GM20431 (cell line): ENCODE results near the gene VCL.

Source experiments
- in situ Hi-C: fragments of 300-500 bp; cut with MseI, MboI; formaldehyde crosslinking; loops from one replicate; pipeline ENCODE4 v1.15.0; 2020; ENCODE audit warnings: low sequenced_read_pairs; ENCODE audit not compliant: unreplicated experiment

The VCL gene

DNA sequence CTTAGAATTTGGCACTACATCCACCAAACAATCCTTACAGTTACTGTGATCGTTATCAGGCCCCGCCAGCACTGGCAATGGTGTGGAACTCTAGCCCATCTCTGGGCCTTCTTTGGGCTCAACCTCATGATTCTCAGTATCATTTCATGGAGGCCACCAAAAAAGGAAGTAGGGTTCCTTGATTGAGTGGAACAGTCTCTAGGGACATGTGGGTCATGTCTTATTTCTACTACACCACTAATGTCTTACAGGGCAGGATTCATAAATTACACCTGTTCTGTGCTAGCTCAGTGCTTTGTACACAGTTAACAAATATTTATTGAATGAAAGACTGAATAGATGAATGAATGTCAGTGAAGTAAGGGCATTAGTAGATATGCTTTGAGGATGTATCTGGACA lies 98.9 kb downstream of the VCL start:
- in situ Hi-C loops = no loop called here

DNA sequence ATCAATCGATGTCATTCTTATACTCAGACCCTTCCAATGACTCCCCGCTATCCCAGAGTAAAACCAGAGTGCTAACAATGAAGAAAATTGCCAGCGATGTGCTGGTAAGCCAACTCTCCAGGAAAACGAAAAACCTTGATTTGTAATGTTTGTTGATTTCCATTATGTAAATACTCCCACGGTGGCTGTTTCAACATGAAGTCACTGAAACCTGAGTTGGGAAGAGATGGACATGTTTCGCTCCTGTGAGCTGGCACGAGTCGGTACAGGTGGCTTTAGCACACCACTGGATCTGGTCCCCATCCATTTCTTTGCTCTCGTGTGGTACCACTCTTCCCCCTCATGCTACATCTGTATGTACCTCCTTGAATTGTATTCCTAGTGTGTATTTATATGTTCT lies 99.9 kb downstream of the VCL start:
- in situ Hi-C loops = no loop called here

DNA sequence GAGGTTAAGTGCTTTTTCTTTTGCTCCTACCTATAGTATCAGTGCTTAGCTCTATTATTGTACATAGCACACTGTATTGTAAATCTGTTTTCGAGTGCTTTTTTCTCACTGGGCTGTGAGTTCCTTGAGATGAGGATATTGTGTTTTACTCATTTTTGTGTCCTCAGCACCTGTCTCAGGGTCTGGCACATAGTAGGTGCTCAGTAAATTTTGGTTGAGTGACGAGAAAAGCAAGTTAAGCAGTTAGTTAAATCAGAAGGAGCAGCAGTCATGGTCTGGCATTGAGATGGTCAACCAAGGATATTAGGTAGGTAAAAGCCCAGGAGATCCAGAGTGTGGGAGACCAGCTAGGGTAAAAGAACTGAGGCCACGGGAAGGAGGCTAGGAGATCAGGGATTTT lies 101.5 kb downstream of the VCL start:
- in situ Hi-C loops = no loop called here

DNA sequence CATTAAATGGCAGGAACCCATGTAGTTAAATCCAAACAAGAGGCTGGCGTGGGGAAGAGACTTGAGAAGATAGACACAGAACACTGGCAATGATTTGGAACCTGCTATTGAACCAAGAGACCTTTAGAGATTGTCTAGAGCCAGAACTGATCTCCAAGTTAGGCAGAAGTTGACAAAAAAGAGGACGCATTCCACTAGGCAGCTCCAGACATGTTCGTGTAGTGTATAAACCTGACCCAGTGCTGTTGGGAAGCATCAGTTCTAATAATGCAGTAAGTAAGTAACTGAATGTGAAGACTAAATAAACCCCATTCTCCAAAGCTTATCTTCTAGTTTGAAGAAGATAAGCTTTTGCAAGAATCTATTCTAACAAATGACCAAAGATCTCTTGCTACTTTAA lies 101.9 kb downstream of the VCL start:
- in situ Hi-C loops = no loop called here

DNA sequence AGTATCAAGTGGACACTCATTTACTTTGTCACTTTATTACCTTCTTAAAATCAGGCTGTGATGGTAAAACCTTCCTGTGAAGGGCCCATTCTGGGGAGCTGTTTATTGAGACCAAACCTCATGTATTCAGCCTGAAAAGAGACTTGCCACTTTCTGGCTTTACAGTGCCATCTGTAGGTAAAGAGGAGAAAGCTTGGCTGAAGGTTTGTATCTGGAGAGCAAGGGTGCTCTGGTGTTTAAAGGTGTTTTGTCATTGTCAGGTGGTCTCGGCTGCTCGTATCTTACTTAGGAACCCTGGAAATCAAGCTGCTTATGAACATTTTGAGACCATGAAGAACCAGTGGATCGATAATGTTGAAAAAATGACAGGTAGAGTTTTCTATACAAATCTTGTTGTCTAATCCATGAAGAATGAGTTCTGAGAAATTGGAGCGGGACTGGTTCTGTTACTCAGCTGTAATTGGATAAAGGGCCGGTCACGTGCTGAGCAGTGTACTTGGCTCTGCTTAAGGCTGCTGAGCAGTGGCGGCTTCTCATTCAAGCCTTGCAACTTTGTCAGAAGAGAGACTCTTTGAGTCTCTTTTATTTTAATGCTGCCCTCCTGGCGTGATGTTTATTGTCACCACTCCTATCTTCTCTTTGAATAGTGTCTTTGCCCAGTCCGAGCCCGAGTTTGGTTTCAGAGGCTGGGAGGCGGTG lies 105.8 kb downstream of the VCL start:
- in situ Hi-C loops = no loop called here

DNA sequence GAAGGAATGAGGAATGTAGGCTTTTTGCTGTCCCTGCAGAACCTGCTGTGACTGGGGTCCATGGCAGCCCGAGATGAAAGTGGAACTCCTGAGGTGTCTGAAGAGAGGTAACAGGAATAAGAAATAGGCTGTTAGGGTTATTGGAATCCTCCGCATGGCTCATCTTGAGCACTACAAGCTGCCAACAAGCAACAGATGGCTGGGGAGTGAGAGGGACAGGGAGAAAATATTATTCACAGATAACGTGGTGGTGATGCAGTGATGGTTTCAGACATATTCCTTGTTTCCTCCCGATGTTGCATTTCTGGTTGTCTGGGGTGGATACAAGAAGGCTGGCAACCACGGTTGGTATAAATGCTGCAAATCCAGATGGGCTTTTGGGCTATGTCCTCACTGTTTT lies 106.6 kb downstream of the VCL start:
- in situ Hi-C loops = no loop called here

DNA sequence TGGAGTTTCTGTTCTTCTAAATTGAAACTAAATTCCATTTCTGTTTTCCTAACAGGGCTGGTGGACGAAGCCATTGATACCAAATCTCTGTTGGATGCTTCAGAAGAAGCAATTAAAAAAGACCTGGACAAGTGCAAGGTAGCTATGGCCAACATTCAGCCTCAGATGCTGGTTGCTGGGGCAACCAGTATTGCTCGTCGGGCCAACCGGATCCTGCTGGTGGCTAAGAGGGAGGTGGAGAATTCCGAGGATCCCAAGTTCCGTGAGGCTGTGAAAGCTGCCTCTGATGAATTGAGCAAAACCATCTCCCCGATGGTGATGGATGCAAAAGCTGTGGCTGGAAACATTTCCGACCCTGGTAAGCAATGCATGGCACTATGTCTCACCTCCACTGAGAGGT lies 107.1 kb downstream of the VCL start:
- in situ Hi-C loops = no loop called here

DNA sequence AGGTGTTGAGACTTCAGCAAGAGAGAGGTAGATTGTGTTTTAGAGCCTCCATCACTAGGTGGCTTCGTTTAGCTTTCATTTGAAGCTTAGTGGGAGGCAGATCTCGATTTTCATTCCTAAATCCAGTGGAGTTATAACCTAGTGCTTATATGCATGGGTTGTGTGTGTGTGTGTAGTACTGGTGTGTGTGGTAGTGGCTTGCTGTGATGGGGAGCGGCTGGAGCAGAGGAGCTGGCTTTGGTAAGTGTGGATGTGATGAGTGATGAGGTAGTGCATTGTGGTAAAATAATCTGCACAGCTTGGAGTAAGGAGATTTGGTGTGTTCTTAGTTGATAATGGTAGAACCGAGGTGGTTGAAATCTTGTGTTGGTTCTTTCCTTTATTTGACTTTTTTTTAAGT lies 109.5 kb downstream of the VCL start:
- in situ Hi-C loops = no loop called here

DNA sequence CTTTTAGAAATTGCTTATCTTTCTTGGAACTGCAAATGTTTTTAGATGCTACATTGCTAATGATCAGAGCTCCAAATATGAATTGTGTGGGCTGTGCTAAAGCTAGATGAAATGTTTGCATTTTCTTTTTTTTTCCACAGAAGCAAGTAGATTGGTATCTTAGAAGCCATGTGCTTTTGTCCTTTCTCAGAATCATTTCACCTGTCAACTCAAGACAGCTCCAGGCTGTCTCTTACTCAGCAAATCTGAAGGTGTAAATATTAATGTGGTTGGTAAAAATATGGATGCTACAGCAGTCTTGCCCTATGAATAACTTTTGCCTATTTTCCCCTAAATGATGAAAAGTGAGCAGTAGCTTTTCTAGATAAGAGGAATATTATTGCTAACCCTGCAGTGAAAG lies 111.5 kb downstream of the VCL start:
- in situ Hi-C loops = no loop called here

DNA sequence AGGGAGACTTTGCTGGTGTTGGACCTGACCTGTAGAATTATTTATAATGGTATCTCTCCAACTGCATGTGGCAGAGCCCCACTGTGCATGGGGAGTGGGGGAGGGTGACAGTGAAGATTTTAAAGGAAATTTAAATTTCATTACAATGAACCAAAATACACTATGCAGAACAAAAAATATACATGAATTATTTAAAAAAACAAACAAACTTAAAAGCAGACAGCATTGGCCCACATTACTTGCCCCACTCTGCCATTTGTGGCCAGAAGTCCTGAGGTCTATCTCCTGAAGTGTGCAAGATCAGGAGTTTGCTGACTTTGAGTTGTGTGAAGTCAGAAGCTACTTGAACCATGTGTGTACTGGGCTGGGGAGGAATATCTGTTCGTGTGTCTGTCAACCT lies 112.2 kb downstream of the VCL start:
- in situ Hi-C loops = no loop called here

DNA sequence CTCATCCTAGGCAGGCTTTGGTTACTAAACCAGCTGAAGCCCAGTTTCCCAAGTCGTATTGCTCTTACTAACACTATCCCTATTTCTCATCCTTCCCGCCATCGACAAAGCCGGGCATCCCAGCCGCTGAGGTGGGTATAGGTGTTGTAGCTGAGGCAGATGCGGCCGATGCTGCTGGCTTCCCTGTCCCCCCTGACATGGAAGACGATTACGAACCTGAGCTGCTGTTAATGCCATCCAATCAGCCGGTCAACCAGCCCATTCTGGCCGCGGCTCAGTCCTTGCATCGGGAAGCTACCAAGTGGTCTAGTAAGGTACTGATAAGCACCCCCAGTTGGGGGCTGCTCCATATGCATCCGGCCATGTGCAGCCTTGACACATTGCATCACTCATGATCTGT lies 113.9 kb downstream of the VCL start:
- in situ Hi-C loops = no loop called here

DNA sequence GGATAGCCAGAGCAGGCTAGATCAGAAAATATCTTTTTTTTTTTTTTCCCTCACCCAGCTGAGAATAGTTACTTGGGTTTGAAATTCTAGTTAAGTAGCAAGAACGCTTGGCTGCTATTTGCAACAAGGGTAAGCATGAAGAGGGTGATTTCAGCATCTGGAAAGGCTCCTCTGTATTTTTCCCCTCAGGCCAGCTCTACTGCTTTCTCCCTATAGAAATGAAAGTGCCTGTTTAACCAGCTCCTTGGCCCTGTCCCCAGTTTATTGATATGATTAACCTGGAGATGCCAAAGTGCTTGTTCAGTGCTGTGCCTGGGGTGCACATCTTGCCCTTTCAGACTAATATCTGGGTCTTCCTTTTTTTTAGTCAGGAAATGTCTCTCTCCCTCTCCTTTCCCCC lies 115.6 kb downstream of the VCL start:
- in situ Hi-C loops = no loop called here

DNA sequence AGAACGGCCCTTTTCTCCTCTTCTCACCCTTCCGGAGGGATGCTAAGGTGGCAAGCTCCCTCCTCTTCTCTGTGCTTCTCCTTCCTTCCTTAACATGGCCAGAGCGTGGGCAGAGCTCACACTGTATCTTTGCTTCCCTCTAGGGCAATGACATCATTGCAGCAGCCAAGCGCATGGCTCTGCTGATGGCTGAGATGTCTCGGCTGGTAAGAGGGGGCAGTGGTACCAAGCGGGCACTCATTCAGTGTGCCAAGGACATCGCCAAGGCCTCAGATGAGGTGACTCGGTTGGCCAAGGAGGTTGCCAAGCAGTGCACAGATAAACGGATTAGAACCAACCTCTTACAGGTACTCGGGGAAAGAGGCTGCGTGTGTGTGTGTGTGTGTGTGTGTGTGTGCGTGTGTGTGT lies 116.1 kb downstream of the VCL start:
- in situ Hi-C loops = no loop called here

DNA sequence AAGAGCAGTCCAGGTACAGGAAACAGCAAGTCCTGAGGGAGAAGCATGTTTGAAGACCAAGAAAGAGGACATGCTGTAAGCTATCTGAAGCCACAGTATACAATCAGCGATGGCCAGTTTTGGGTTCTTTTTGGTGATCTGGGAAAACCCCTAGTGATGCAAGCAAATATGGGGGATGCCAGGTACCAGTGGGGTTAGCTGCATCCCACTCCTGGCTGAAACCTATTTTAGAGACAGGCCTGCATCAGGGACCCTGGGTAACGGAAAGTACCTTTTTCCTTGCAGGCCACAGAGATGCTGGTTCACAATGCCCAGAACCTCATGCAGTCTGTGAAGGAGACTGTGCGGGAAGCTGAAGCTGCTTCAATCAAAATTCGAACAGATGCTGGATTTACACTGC lies 119.8 kb downstream of the VCL start:
- in situ Hi-C loops = no loop called here

DNA sequence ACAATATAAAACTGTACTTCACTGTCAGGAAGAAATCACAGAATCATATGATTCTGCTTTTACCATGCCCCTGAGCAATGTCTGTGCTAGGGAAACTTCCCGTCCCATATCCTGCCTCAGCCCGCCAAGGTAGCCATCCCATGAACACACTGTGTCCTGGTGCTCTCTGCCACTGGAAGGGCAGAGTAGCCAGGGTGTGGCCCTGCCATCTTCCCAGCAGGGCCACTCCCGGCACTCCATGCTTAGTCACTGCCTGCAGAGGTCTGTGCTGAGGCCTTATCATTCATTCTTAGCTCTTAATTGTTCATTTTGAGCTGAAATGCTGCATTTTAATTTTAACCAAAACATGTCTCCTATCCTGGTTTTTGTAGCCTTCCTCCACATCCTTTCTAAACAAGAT lies 120.9 kb downstream of the VCL start:
- in situ Hi-C loops = no loop called here

DNA sequence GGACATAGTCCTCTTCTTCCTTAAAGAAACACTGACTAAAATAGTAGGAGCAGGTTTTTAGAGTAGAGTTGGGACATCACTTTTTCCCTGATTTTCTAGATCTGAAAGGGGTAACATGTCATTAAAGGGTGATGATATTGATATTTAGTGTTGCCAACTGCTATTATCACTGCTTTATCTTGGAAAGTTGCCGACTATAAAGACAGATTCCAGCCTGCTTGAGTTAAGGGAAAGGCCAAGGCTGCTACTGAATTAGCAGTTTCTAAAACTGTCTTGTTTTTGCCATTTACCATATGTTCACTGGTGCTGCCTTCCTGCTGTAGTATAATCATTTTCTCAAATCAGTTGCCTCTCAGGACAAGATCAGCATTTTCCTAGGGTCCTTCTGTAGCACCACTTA lies 123.0 kb downstream of the VCL start:
- in situ Hi-C loops = no loop called here

DNA sequence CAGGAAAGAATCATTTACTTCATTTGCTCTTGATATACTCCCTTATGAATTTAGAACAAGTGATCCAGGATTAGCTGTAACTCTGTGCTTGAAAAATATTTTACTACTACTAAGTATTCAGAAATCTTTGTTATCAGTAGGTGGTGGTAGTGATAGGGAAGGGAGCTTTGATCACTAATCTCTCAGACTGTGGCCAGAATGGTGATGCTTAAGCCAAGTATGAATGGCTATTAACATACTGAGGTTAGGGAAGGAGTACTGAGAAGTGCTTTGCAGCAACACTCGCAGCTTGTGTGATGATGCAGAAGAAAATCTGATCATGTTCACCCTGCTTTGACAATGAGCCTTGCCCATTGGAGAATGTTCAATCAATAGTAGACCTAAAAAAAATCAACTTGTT lies 123.5 kb downstream of the VCL start:
- in situ Hi-C loops = no loop called here

DNA sequence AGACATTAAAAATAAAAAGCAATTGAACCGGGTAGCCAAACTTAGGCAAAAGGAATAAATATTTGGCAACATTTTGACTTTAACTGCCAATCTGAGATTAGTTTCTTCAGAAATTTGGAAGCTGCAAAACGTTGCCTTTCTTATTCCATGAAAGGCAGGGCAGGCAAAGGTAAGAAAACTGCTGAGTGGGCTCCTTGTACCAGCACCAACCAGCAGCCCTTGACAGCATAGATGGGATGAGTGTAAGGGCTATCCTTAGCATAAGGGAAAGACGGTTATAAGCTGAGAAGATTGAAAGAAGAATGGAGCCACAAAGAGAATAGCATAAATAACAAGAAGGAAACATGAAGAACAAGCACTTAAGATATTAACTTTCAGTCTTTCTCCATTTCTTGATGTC lies 124.1 kb downstream of the VCL start:
- in situ Hi-C loops = no loop called here

DNA sequence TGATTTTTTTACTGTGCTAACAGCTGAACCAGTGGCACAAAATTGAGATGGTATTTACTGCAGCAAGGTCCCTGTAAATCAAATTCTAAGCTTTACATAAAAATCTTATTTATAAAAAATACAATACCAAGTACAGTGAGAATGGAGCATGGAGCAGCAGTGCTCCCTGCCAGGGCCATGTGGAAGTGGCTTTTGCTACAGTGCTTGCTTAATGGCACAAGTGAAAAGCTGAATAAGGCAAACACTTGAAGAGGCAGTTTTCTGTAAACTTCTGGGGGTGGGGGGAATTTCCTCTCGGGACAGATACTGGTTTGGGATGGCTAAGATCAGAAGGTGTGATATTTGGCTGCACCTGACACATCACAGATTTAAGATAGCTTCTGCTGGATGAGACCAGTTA lies 125.2 kb downstream of the VCL start:
- in situ Hi-C loops = no loop called here

DNA sequence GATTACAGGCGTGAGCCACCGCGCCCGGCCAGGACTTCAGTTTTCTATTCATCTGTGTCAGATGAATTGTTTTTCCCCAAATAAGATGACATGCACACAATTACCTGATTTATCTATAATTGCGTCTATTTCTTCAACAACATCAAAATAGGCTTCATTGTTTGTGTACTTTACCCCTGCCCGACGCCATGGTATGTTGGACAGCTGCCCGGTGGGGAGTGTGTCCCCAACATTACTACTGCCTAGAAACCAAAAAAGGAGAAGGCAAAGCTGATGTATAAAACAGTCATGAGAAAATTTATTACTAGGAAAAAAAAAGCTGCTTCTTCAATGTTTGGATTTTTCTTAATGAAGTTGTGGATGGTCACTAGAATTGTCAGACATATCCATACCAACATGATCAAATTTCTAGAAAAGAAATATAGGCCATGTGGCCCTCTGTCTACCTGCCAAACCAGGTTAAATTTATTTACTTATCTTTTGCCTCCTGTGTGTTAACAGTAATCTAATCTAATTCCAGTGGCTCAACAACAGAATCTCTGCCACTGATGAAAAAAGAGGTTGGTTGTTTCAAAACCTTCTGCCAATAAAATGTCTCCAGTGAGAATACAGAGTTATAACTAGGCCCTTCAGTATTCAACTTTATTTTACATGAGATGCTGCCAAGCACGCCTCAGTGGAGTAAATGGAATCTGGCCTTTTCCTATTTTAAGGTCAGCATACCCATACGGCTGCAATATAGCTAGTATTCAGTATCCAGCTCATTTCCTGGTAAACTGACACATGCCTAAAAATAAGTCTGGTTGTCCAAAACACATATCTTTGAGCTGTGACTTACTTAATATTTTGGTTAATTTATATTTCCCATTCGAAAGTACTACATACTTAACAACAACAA lies 136.3 kb downstream of the VCL start:
- in situ Hi-C loops = no loop called here

DNA sequence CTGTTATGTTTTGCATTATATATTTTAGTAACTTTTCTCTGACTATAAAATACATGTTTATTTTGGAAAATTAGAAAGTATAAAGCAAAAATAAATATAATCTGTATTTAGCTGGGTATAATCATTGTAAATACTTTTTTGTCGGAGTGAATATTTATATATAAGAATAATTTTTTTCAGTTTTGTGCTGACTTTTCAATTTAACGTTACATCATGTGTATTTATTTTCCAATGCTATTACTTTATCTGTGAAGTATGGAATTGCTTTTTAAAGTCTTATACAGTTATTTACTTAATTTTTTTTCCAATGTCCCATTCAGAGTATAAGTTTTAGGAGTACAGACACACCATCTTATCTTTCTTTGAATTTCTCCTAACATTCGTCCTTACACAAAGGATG lies 137.5 kb downstream of the VCL start:
- in situ Hi-C loops = no loop called here

DNA sequence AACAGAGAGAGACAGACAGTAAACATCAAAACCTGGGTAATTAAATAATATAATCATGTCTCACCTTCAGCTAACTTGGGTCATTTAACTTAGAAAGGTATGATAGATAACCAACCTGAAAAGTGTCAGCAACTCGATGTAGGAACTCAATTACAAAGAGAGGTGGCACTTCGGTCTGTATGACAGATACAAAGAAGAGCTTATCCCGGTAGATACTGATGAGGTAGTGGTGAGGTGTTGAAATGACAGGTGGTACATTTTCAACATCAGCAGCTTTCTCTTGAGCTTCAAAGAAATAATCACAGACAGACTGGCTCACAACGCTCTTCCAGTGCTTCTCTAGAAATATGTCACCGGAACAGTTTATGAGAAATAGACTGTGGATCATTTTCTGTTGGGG lies 140.1 kb downstream of the VCL start:
- in situ Hi-C loops = no loop called here
